Esophagus squamous epithelium (tissue), 5 donors: Measurements from ENCODE around the gene TRNAU1AP. TPM values are rescaled to one million over a fixed set of nuclear protein-coding genes. Genes with fewer than 3 reads are reported as not detected.

Experiments used
- DNase-seq: peaks from one replicate; lab custom pipeline; 2025; lab: John Stamatoyannopoulos, UW
- H3K27ac ChIP-seq, 4 donors: fragments of 200-600 bp; sonication (generic); one replicate each; pipeline ENCODE4 v1.5.1; 2016 to 2019; ENCODE audit warnings: mild to moderate bottlenecking in 1 of 4
- H3K27me3 ChIP-seq, 4 donors: fragments of 200-600 bp; sonication (generic); 1 replicate in 3 of 4; 2 replicates in 1 of 4; pipeline versions ENCODE4 v1.5.1 to v1.6.0; 2017 to 2021; ENCODE audit warnings: antibody characterized with exemption in 1 of 4
- H3K36me3 ChIP-seq, 3 donors: fragments of 200-600 bp; sonication (generic); one replicate each; pipeline ENCODE4 v1.5.1; 2016 to 2019
- H3K4me1 ChIP-seq, 3 donors: fragments of 200-600 bp; sonication (generic); one replicate each; pipeline ENCODE4 v1.5.1; 2017 to 2019
- H3K4me3 ChIP-seq, 4 donors: fragments of 200-600 bp; sonication (generic); 1 replicate in 3 of 4; 2 replicates in 1 of 4; pipeline ENCODE4 v1.5.1; 2016 to 2019; ENCODE audit warnings: mild to moderate bottlenecking in 2 of 4, moderate library complexity in 1 of 4
- H3K9me3 ChIP-seq, 3 donors: fragments of 200-600 bp; sonication (generic); one replicate each; pipeline ENCODE4 v1.5.1; 2016 to 2019
- POLR2A ChIP-seq, 4 donors: fragments of 450-650 bp; IDR thresholded peaks; one replicate each; pipeline ENCODE4 v1.6.1; 2017; ENCODE audit warnings: antibody characterized with exemption in 4 of 4, mild to moderate bottlenecking in 4 of 4, moderate library complexity in 3 of 4
- WGBS, 2 donors: methylation state at CpG; one replicate each; pipeline ENCODE4 v1.1.5; 2018; 5-methylcytosine and 5-hydroxymethylcytosine counted together
- intact Hi-C: fragments of 100-400 bp; cut with DNase I; formaldehyde crosslinking; loops from one replicate; pipeline ENCODE4 v1.15.0; 2022
- total RNA-seq, 4 donors: library from RNA; depleted of rRNA; stranded (reverse); fragments of >200 nt; gene quantifications; one replicate each; pipeline ENCODE4 v1.1.0, GENCODE V29; 2016
- TF ChIP-seq, protein P1 (sequence below), 6 experiments: fragments of 450-650 bp in 4 of 6; fragments of 200-600 bp in 2 of 6; sonication (generic) in 2 of 6; IDR thresholded peaks; one replicate each; pipeline ENCODE4 v1.5.1; 2016 to 2019; ENCODE audit warnings: antibody characterized with exemption in 6 of 6, mild to moderate bottlenecking in 4 of 6, moderate library complexity in 4 of 6
- donor health status: DM: yes; HTN: yes; CAD: no.

TRNAU1AP gene
- total RNA-seq, 4 donors from 2014 or later, result 12.4 to 21.4 (median 16.4) TPM

DNA sequence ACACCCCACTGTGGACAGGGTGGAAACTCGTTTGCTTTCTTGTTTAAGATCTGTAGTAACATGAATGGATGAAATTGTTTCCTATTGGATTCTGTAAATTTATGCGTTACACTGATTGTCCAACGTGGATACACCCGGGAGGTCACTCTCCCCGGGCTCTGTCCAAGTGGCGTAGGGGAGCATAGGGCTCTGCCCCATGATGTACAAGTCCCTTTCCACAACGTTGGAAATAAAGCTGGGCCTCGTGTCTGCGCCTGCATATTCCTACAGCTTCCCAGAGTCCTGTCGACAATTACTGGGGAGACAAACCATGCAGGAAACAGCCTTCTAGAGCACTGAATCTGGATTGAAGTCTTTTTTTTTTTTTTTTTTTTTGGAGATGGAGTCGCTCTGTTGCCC is 45.6 kb upstream of the TRNAU1AP start:
- H3K27ac ChIP-seq, result peak overlapping the region; percentile 90 to 93 (median 91)
- no peaks in the 10 kb centered on the region for H3K27me3 ChIP-seq
- no peaks in the 10 kb centered on the region for H3K9me3 ChIP-seq
- 1 to 3% methylated on average over 11 of the region's 11 CpGs for WGBS, 2 donors
- peak overlapping the region; percentile 70 to 80 (median 76) for H3K4me3 ChIP-seq
- TF ChIP-seq, protein P1, sequence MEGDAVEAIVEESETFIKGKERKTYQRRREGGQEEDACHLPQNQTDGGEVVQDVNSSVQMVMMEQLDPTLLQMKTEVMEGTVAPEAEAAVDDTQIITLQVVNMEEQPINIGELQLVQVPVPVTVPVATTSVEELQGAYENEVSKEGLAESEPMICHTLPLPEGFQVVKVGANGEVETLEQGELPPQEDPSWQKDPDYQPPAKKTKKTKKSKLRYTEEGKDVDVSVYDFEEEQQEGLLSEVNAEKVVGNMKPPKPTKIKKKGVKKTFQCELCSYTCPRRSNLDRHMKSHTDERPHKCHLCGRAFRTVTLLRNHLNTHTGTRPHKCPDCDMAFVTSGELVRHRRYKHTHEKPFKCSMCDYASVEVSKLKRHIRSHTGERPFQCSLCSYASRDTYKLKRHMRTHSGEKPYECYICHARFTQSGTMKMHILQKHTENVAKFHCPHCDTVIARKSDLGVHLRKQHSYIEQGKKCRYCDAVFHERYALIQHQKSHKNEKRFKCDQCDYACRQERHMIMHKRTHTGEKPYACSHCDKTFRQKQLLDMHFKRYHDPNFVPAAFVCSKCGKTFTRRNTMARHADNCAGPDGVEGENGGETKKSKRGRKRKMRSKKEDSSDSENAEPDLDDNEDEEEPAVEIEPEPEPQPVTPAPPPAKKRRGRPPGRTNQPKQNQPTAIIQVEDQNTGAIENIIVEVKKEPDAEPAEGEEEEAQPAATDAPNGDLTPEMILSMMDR (IDR thresholded peaks at IDR 0.05), result no peak
- no peak for TF ChIP-seq POLR2A (IDR thresholded peaks at IDR 0.05)
- peaks cover 17 to 48% (median 32%) of the 10 kb centered on the region in 3 donors for H3K36me3 ChIP-seq
- no peak for DNase-seq
- peaks cover 13 to 64% (median 45%) of the 10 kb centered on the region in 3 donors for H3K4me1 ChIP-seq
- intact Hi-C loops, result no loop called here

DNA sequence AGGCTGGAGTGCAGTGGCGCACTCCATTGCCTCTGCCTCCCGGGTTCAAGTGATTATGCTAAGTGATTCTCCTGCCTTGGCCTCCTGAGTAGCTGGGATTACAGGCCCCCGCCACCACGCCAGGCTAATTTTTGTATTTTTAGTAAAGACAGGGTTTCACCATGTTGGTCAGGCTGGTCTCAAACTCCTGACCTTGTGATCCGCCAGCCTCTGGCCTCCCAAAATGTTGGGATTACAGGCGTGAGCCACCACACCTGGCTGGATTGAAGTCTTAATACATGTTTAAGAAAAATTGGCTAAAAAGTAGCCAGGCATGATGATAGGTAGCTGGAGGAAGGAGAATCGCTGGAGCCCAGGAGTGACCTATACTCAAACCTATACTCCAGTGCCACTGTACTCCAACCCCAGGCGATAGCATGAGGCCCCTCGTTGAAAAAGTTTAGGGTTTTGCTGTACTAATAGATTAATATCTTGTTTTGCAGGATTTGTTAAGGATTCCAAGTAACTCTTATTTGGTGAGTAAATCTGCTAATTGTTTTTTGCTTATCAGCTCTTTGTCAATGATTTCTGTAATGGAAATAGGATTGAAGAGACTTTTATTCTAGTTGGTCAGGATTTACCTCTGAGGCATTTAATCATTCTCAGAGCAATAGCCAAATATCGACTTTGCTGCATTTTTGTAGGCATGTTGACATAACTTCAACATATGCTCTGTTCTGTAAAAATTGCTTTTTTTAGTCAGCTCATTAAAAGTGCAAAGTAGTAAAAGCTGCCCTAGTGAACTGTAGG is 45.0 kb upstream of the TRNAU1AP start:
- Histone ChIP-seq H3K4me3 (peak overlapping the region; percentile 70 to 80 (median 76)), H3K9me3 (no peaks in the 10 kb centered on the region), H3K36me3 (peaks cover 20 to 54% (median 37%) of the 10 kb centered on the region in 3 donors), H3K27ac (peak overlapping the region; percentile 90 to 93 (median 91)), H3K4me1 (peaks cover 13 to 70% (median 47%) of the 10 kb centered on the region in 3 donors), H3K27me3 (no peaks in the 10 kb centered on the region)
- 5 to 12% methylated on average over 8 to 10 of the region's 10 CpGs for WGBS, 2 donors
- intact Hi-C loops, result no loop called here
- TF ChIP-seq, protein P1 (IDR thresholded peaks at IDR 0.05), result no peak
- no peak for TF ChIP-seq POLR2A (IDR thresholded peaks at IDR 0.05)
- no peak for DNase-seq

DNA sequence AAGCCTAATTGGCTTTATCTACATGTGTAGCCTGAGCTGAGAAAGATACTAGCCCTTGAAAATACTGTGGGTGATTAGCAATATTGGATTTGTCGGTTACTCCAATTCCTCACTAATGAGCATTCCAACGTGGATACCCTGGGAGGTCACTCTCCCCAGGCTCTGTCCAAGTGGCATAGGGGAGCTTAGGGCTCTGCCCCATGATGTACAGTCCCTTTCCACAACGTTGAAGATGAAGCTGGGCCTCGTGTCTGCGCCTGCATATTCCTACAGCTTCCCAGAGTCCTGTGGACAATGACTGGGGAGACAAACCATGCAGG is 44.5 kb upstream of the TRNAU1AP start:
- intact Hi-C loops, result no loop called here
- no peak for DNase-seq
- TF ChIP-seq, protein P1 (IDR thresholded peaks at IDR 0.05), result no peak
- TF ChIP-seq POLR2A (IDR thresholded peaks at IDR 0.05), result no peak
- H3K27me3 ChIP-seq, result no peaks in the 10 kb centered on the region
- peak overlapping the region; percentile 90 to 93 (median 91) for H3K27ac ChIP-seq
- no peaks in the 10 kb centered on the region for H3K9me3 ChIP-seq
- 12 to 14% methylated on average over 2 to 5 of the region's 5 CpGs for WGBS, 2 donors
- H3K36me3 ChIP-seq, result peaks cover 22 to 59% (median 43%) of the 10 kb centered on the region in 3 donors
- H3K4me3 ChIP-seq, result peak overlapping the region; percentile 70 to 80 (median 76)
- peaks cover 13 to 75% (median 51%) of the 10 kb centered on the region in 3 donors for H3K4me1 ChIP-seq

DNA sequence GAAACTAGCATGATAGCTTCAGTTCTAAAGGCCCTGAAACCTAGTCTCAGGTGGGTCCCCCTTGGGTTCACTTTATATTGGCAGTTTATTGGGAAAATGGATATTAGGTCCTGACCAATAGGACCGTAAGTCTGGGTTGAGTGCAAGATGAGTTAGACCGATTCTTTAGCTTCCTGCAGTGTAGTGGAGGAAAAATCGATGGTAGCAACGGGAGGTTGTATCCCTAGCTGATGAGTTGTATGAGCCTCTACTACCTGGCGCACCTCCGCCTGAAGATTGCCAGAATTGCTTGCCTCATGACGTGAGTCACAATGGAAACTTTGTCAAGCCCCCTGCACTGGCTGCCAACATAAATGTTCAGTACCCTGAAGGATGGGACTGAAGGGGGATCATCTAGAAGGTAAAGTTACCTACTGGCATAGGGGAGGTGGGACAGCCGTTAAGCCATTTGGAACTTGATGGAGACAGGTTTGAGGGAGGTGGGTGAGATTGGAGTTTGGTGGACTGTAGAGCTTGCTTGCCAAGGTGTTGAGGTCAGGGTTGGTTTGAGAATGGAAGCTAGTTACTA is 43.1 kb upstream of the TRNAU1AP start:
- intact Hi-C loops, result no loop called here
- H3K36me3 ChIP-seq, result peaks cover 22 to 73% (median 48%) of the 10 kb centered on the region in 3 donors

More for the DNA sequence above, 43.1 kb upstream of the TRNAU1AP start:
- WGBS, 2 donors, result 51 to 55% methylated on average over 7 to 8 of the region's 8 CpGs
- no peaks in the 10 kb centered on the region for H3K27me3 ChIP-seq
- H3K4me1 ChIP-seq, result peaks cover 13 to 75% (median 51%) of the 10 kb centered on the region in 3 donors
- no peak for DNase-seq
- peak overlapping the region; percentile 90 to 93 (median 91) for H3K27ac ChIP-seq
- H3K4me3 ChIP-seq, result peak overlapping the region; percentile 3 to 80 (median 73)
- TF ChIP-seq POLR2A (IDR thresholded peaks at IDR 0.05), result no peak
- TF ChIP-seq, protein P1 (IDR thresholded peaks at IDR 0.05), result no peak
- H3K9me3 ChIP-seq, result no peaks in the 10 kb centered on the region
